ENCODE results near the gene SCYL1.
"Not testable (repeated sequence)": the region's sequence is repeated elsewhere in the genome, so short reads cannot be mapped to it uniquely, and the experiment has no call there.

The SCYL1 gene

GRCh38 chr11:65505466-65506289 lies 19.2 kb upstream of the SCYL1 start:
- DNase-seq (ENCODE audit: low read depth in 2 of 2, low spot score in 1 of 2), result no peak

GRCh38 chr11:65506290-65506771 lies 18.6 kb upstream of the SCYL1 start:
- no peak for DNase-seq (ENCODE audit: low read depth in 2 of 2, low spot score in 1 of 2)

GRCh38 chr11:65506772-65507505 lies 17.9 kb upstream of the SCYL1 start:
- DNase-seq (ENCODE audit: low read depth in 2 of 2, low spot score in 1 of 2), result no peak

GRCh38 chr11:65512311-65512710 lies 12.6 kb upstream of the SCYL1 start:
- not testable (repeated sequence) for DNase-seq (ENCODE audit: low read depth in 2 of 2, low spot score in 1 of 2)

DNA sequence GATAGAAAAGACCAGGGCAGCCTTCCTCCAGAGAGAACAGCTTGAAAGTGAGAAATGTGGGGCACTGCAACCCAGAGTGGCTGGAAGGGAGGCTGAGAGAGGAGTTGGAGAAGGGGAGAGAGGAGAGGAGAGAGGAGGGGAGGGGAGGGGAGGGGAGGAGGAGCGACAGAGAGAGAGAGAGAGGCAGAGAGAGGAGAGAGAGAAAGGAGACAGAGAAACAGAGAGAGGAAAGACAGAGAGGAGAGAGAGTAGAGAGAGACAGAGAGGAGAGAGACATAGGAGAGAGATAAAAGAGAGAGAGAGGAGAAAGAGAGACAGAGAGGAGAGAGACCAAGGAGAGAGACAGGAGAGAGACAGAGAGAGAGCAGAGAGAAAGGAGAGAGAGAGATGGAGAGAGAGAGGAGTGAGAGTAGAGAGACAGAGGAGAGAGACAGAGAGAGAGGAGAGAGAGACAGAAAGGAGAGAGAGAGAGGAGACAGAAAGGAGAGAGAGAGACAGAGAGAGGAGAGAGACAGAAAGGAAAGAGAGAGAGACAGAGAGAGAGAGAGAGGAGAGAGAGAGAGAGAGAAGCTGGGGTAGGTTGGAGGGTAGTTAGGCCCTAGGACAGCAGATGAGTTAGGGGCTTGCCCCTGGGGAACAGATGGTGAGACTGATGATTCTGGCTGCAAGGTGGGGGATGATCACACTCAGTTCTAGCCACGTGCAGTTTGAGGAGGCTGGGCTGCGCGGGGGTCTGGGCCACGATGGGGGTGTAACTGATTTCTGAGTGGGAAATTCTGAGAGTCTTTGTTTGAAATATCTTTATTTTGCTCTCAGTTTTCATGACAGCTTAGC lies 8.5 kb upstream of the SCYL1 start:
- DNase-seq (ENCODE audit: low read depth in 2 of 2, low spot score in 1 of 2), result no peak

DNA sequence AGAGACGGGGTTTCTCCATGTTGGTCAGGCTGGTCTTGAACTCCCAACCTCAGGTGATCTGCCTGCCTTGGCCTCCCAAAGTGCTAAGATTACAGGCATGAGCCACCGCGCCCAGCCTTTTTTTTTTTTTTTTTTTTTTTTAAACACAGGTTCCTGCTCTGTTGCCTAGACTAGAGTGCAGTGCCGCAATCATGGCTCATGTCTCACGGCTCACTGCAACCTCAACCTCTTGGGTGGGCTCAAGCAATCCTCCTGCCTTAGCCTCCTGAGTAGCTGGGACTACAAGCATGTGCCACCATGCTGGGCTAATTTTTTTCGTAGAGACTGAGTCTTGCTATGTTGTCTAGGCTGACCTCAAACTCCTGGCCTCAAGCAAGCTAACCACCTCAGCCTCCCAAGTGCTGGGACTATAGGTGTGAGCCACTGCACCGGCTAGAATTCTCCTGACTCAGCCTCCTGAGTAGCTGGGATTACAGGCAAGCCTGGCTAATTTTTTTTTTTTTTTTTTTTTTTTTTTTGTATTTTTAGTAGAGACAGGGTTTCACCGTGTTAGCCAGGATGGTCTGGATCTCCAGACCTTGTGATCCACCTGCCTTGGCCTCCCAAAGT lies 5.8 kb upstream of the SCYL1 start:
- not testable (repeated sequence) for DNase-seq (ENCODE audit: low read depth in 2 of 2, low spot score in 1 of 2)

DNA sequence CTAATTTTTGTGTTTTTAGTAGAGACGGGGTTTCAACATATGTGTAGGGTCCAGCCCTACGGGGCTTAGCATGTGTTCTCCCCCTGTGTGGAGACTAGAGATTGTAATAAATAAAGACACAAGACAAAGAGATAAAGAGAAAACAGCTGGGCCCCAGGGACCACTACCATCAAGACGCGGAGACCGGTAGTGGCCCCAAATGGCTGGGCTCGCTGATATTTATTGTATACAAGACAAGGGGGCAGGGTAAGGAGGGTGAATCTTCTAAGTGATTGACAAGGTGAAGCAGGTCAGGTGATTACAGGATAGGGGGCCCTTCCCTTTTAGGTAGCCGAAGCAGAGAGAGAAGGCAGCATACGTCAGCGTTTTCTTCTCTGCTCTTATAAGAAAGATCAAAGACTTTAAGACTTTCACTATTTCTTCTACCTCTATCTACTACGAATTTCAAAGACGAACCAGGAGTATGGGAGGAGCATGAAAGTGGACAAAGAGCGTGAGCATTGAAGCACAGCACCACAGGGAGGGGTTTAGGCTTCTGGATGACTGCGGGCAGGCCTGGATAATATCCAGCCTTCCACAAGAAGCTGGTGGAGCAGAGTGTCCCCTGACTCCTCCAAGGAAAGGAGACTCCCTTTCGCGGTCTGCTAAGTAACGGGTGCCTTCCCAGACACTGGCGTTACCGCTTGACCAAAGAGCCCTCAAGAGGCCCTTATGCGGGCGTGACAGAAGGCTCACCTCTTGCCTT lies 2.9 kb upstream of the SCYL1 start:
- DNase-seq (ENCODE audit: low read depth in 2 of 2, low spot score in 1 of 2), result not testable (repeated sequence)

- not testable (repeated sequence) for DNase-seq (ENCODE audit: low read depth in 2 of 2, low spot score in 1 of 2)
These were observed 1.9 kb upstream of the SCYL1 start for GRCh38 chr11:65522718-65523630.

DNA sequence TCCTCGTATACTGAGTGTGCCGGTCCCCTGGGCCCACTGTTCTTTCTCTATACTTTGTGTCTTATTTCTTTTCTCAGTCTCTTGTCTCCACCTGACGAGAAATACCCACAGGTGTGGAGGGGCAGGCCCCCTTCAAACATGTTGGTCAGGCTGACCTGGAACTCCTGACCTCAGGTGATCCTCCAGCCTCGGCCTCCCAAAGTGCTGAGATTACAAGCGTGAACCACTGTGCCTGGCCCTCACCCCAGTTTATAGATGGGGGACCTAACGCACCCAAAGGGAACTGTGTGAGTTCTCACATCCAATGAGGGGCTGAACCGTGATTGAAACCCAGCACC lies 1.3 kb upstream of the SCYL1 start:
- DNase-seq (ENCODE audit: low read depth in 2 of 2, low spot score in 1 of 2), result not testable (repeated sequence)

GRCh38 chr11:65524014-65524740 lies 706 bp upstream of the SCYL1 start:
- no peak for DNase-seq (ENCODE audit: low read depth in 2 of 2, low spot score in 1 of 2)

- DNase-seq (ENCODE audit: low read depth in 2 of 2, low spot score in 1 of 2), result no peak
These were observed 930 bp downstream of the SCYL1 start for GRCh38 chr11:65525546-65526480.

DNA sequence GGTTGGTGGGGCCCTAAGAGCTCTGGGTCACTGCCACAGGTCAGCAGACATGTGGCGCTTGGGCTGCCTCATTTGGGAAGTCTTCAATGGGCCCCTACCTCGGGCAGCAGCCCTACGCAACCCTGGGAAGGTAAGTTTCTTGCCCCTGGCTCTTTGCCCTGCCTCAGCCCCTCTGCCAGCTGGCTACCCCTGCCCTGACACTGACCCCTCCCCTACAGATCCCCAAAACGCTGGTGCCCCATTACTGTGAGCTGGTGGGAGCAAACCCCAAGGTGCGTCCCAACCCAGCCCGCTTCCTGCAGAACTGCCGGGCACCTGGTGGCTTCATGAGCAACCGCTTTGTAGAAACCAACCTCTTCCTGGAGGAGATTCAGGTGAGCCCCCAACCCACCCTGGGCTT lies 1.9 kb downstream of the SCYL1 start:
- no peak for DNase-seq (ENCODE audit: low read depth in 2 of 2, low spot score in 1 of 2)

DNA sequence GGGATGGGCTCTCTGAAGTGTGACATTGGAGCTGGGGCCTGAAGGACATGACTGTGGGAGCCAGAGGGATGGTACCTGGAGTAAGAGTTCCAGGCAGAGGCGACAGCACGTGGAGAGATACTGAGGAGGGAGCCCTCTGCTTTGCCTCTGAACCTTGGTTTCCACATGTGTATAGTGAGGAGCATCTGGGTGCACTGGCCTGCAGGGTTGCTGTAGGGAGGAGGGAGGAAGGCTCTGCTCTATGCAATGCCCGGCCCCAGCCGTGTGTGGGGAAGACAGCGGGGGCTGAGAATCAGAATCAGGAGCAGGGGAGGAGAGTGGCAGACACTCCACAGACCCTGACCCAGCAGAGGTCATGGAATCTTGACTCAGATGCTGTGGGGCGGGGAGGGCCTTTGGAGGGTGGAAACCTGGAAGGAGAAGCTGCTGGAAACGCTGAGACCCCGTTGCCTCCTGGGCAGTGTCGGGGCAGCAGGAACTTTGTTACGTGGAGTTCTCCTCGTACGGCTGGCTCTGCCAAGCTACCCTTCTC lies 4.0 kb downstream of the SCYL1 start:
- DNase-seq (ENCODE audit: low read depth in 2 of 2, low spot score in 1 of 2), result no peak

- DNase-seq (ENCODE audit: low read depth in 2 of 2, low spot score in 1 of 2), result no peak
These were observed 4.7 kb downstream of the SCYL1 start for GRCh38 chr11:65529475-65530156.

- DNase-seq (ENCODE audit: low read depth in 2 of 2, low spot score in 1 of 2), result no peak
These were observed 5.2 kb downstream of the SCYL1 start for GRCh38 chr11:65530157-65530496.

GRCh38 chr11:65532388-65533064 lies 7.6 kb downstream of the SCYL1 start:
- DNase-seq (ENCODE audit: low read depth in 2 of 2, low spot score in 1 of 2), result no peak
